HEK293 (cell line): ENCODE measurements around the gene CNGA2.

Source experiments
- CTCF ChIA-PET: fragments of 350-600 bp; formaldehyde crosslinking; extraction: SDS; loops from one replicate; lab custom pipeline; 2021; ENCODE audit warnings: antibody characterized with exemption; lab: Yijun Ruan, JAX
- POLR2A ChIA-PET: fragments of 300-600 bp; formaldehyde crosslinking; extraction: SDS; loops from one replicate; lab custom pipeline; 2020; ENCODE audit warnings: antibody characterized with exemption, inconsistent platforms; lab: Yijun Ruan, JAX
- H3K27ac ChIP-seq: fragments of 200-500 bp; sonication (Bioruptor generic); 2 replicates; pipeline ENCODE4 v1.5.1; 2014; ENCODE audit warnings: low read depth, low read length, control low read depth, inconsistent platforms; ENCODE audit errors: extremely low read depth
- H3K36me3 ChIP-seq, 2 experiments: fragments of 200-500 bp in 1 of 2; sonication (Bioruptor generic) in 1 of 2; 1 replicate in 1 of 2; 2 replicates in 1 of 2; pipeline ENCODE4 v1.5.1; 2014 to 2017; ENCODE audit warnings: inconsistent platforms in 2 of 2, low read length in 2 of 2; ENCODE audit not compliant: control insufficient read depth in 2 of 2, insufficient read depth in 1 of 2
- H3K4me1 ChIP-seq: fragments of 200-500 bp; sonication (Bioruptor generic); 2 replicates; pipeline ENCODE4 v1.5.1; 2014; ENCODE audit warnings: mild to moderate bottlenecking, low read length, inconsistent platforms; ENCODE audit not compliant: control insufficient read depth, insufficient read depth
- H3K4me3 ChIP-seq: 2 replicates; pipeline ENCODE4 v1.5.1; 2011; ENCODE audit warnings: low read depth, mild to moderate bottlenecking, control low read depth, low read length, moderate library complexity
- H3K9me3 ChIP-seq: fragments of 200-500 bp; sonication (Bioruptor generic); 2 replicates; pipeline ENCODE4 v1.5.1; 2014; ENCODE audit warnings: low read depth, low read length, inconsistent platforms; ENCODE audit not compliant: control insufficient read depth, insufficient read depth
- SCRT2 ChIP-seq: fragments of 450-650 bp; formaldehyde crosslinking; IDR thresholded peaks from 2 replicates; pipeline ENCODE4 v1.5.1; 2016; ENCODE audit warnings: missing biosample characterization, missing genetic modification characterization
- ZFP69B ChIP-seq: fragments of 450-650 bp; formaldehyde crosslinking; IDR thresholded peaks from 2 replicates; pipeline ENCODE4 v1.5.1; 2016; ENCODE audit warnings: missing biosample characterization, missing genetic modification characterization
- ZNF121 ChIP-seq: fragments of 450-650 bp; formaldehyde crosslinking; IDR thresholded peaks from 2 replicates; pipeline ENCODE4 v1.5.1; 2016; ENCODE audit warnings: missing biosample characterization, missing genetic modification characterization
- ZNF354C ChIP-seq: fragments of 450-650 bp; formaldehyde crosslinking; IDR thresholded peaks from 2 replicates; pipeline ENCODE4 v1.5.1; 2016; ENCODE audit warnings: missing biosample characterization, missing genetic modification characterization, low read depth, borderline replicate concordance
- ZNF518A ChIP-seq: fragments of 450-650 bp; formaldehyde crosslinking; conservative IDR thresholded peaks from 2 replicates; pipeline ENCODE4 v1.5.1; 2016; ENCODE audit warnings: low read depth, missing biosample characterization, missing genetic modification characterization
- ZNF529 ChIP-seq: fragments of 450-650 bp; formaldehyde crosslinking; IDR thresholded peaks from 2 replicates; pipeline ENCODE4 v1.5.1; 2017; ENCODE audit warnings: missing genetic modification characterization, missing biosample characterization; ENCODE audit not compliant: insufficient replicate concordance
- ZNF610 ChIP-seq: fragments of 450-650 bp; formaldehyde crosslinking; IDR thresholded peaks from 2 replicates; pipeline ENCODE4 v1.5.1; 2016; ENCODE audit warnings: missing biosample characterization, missing genetic modification characterization, borderline replicate concordance
- ZNF626 ChIP-seq: fragments of 450-650 bp; sonication (Bioruptor Pico); formaldehyde crosslinking; IDR thresholded peaks from 2 replicates; pipeline ENCODE4 v1.5.1; 2018; ENCODE audit warnings: missing biosample characterization, missing genetic modification characterization, inconsistent platforms
- ZNF654 ChIP-seq: fragments of 450-650 bp; formaldehyde crosslinking; IDR thresholded peaks from 2 replicates; pipeline ENCODE4 v1.5.1; 2016; ENCODE audit warnings: low read depth, missing biosample characterization, missing genetic modification characterization
- ZNF664 ChIP-seq: fragments of 450-650 bp; formaldehyde crosslinking; IDR thresholded peaks from 2 replicates; pipeline ENCODE4 v1.5.1; 2016; ENCODE audit warnings: missing biosample characterization, missing genetic modification characterization
- ZNF707 ChIP-seq: fragments of 450-650 bp; formaldehyde crosslinking; IDR thresholded peaks from 2 replicates; pipeline ENCODE4 v1.5.1; 2016; ENCODE audit warnings: missing biosample characterization, missing genetic modification characterization
- ZSCAN16 ChIP-seq: fragments of 450-650 bp; formaldehyde crosslinking; IDR thresholded peaks from 2 replicates; pipeline ENCODE4 v1.5.1; 2016; ENCODE audit warnings: missing biosample characterization, missing genetic modification characterization
- TF ChIP-seq, protein P1 (sequence below): fragments of 450-650 bp; formaldehyde crosslinking; IDR thresholded peaks from 2 replicates; pipeline ENCODE4 v1.5.1; 2016; ENCODE audit warnings: missing biosample characterization, missing genetic modification characterization
- TF ChIP-seq, protein P2 (sequence below): fragments of 450-650 bp; formaldehyde crosslinking; IDR thresholded peaks from 2 replicates; pipeline ENCODE4 v1.5.1; 2016; ENCODE audit warnings: missing biosample characterization, missing genetic modification characterization

The CNGA2 gene

DNA sequence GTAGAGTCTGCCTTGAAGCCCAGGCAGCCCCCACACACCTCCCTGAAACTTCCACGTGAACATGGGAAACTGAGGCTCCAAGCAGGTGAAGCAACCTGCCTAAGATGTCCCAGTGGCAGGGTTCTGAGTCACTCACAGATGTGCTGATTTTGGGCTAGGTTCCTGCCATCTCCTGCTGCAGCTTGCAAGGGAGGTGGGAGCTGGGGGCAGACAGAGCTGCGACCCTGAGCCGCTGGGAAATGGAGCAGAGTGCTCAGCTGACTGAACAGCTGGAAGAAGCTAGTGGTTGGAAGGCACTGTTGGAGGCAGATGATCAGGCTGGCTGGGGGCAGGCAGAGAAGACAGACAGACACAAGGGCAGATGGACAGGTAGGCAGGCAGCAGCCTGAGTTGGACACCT lies 22.3 kb upstream of the CNGA2 start (continued):
- TF ChIP-seq ZNF518A = no peak
- no peak for TF ChIP-seq ZNF610 (tag by site-specific recombination)
- no peak for TF ChIP-seq SCRT2
- TF ChIP-seq, protein P1, sequence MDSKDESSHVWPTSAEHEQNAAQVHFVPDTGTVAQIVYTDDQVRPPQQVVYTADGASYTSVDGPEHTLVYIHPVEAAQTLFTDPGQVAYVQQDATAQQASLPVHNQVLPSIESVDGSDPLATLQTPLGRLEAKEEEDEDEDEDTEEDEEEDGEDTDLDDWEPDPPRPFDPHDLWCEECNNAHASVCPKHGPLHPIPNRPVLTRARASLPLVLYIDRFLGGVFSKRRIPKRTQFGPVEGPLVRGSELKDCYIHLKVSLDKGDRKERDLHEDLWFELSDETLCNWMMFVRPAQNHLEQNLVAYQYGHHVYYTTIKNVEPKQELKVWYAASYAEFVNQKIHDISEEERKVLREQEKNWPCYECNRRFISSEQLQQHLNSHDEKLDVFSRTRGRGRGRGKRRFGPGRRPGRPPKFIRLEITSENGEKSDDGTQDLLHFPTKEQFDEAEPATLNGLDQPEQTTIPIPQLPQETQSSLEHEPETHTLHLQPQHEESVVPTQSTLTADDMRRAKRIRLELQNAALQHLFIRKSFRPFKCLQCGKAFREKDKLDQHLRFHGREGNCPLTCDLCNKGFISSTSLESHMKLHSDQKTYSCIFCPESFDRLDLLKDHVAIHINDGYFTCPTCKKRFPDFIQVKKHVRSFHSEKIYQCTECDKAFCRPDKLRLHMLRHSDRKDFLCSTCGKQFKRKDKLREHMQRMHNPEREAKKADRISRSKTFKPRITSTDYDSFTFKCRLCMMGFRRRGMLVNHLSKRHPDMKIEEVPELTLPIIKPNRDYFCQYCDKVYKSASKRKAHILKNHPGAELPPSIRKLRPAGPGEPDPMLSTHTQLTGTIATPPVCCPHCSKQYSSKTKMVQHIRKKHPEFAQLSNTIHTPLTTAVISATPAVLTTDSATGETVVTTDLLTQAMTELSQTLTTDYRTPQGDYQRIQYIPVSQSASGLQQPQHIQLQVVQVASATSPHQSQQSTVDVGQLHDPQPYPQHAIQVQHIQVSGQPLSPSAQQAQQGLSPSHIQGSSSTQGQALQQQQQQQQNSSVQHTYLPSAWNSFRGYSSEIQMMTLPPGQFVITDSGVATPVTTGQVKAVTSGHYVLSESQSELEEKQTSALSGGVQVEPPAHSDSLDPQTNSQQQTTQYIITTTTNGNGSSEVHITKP (tag by site-specific recombination) = no peak
- no peak for TF ChIP-seq ZNF529
- no peak for TF ChIP-seq ZNF354C (tag by site-specific recombination)
- TF ChIP-seq, protein P2, sequence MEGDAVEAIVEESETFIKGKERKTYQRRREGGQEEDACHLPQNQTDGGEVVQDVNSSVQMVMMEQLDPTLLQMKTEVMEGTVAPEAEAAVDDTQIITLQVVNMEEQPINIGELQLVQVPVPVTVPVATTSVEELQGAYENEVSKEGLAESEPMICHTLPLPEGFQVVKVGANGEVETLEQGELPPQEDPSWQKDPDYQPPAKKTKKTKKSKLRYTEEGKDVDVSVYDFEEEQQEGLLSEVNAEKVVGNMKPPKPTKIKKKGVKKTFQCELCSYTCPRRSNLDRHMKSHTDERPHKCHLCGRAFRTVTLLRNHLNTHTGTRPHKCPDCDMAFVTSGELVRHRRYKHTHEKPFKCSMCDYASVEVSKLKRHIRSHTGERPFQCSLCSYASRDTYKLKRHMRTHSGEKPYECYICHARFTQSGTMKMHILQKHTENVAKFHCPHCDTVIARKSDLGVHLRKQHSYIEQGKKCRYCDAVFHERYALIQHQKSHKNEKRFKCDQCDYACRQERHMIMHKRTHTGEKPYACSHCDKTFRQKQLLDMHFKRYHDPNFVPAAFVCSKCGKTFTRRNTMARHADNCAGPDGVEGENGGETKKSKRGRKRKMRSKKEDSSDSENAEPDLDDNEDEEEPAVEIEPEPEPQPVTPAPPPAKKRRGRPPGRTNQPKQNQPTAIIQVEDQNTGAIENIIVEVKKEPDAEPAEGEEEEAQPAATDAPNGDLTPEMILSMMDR (tag by site-specific recombination) = no peak
- no peak for TF ChIP-seq ZNF121 (tag by site-specific recombination)
- no peak for TF ChIP-seq ZNF626 (tag by site-specific recombination)
- TF ChIP-seq ZNF664 (tag by site-specific recombination) = no peak
- TF ChIP-seq ZSCAN16 (tag by site-specific recombination) = no peak
- no peak for TF ChIP-seq ZFP69B
- TF ChIP-seq ZNF707 = no peak

DNA sequence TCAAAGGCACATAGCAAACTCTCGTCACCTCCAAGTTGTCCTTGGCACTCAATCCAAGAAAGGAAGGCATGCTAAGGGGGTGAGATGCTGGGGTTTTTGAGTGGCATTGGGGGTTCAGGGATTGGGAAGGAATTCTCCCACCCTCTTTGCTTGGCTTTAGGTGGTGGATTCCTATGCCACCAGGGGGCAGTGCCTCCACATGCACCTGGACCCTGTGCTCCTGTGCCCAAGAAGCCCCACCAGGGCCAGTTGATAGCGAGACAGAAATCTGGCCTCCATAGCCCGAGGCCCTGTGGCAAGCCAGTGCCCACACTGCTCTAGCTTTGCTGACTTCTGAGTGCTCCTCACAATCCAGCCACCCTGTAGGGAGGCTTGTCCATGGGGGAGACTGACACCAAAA lies 20.7 kb upstream of the CNGA2 start:
- POLR2A ChIA-PET = no interaction called here
- Histone ChIP-seq H3K4me1 (no peaks in the 10 kb centered on the region), H3K9me3 (no peaks in the 10 kb centered on the region), H3K27ac (no peak overlapping the region), H3K36me3 (no peaks in the 10 kb centered on the region), H3K4me3 (no peak overlapping the region)
- TF ChIP-seq, protein P2 (tag by site-specific recombination) = peak; percentile 41; the same call in 1 of the 2 replicates
- peak; percentile 43 for TF ChIP-seq ZNF654
- no peak for TF ChIP-seq ZNF121 (tag by site-specific recombination)
- CTCF ChIA-PET = interaction anchor here (0.6 to 2.3 kb wide), 11 partner anchors 11 to 1107 kb away, joined by 3 to 6 read pairs (median 4); no protein-coding TSS in a partner anchor
